ENCODE results near the gene MED1. TPM values are rescaled to one million over a fixed set of nuclear protein-coding genes. Genes with fewer than 3 reads are reported as not detected.

The MED1 gene
- total RNA-seq, 1 donor from 2014 or later: 41.6 TPM

DNA sequence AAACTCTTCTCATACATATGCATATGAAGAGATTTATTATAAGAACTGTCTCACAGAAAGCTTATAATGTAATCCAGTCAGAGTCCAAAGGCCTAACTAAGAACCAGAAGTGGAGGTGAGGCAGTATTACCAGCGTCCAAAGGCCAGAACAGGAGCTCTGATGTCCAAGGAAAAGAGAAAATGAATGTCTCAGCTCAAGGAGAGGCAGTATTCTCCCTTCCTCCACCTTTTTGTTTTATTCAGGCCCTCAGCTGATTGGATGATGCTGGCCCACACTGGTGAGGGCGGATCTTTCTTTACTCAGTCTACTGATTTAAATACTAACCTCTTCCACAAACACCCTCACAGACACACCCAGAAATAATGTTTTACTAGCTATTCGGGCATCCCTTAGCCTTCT, 93.1 kb downstream of the MED1 start:
- Mint-ChIP-seq H3K4me1 (ENCODE audit: low read depth) (peaks cover 7% of the 10 kb centered on the region), H3K9me3 (ENCODE audit: low read depth) (no peaks in the 10 kb centered on the region), H3K27ac (no peak overlapping the region), H3K4me3 (ENCODE audit: low read depth) (no peak overlapping the region), H3K36me3 (ENCODE audit: insufficient read depth) (no peaks in the 10 kb centered on the region), H3K27me3 (no peaks in the 10 kb centered on the region)
- no peak for DNase-seq (ENCODE audit: low spot score, unreplicated experiment)
- TF ChIP-seq, protein P1, sequence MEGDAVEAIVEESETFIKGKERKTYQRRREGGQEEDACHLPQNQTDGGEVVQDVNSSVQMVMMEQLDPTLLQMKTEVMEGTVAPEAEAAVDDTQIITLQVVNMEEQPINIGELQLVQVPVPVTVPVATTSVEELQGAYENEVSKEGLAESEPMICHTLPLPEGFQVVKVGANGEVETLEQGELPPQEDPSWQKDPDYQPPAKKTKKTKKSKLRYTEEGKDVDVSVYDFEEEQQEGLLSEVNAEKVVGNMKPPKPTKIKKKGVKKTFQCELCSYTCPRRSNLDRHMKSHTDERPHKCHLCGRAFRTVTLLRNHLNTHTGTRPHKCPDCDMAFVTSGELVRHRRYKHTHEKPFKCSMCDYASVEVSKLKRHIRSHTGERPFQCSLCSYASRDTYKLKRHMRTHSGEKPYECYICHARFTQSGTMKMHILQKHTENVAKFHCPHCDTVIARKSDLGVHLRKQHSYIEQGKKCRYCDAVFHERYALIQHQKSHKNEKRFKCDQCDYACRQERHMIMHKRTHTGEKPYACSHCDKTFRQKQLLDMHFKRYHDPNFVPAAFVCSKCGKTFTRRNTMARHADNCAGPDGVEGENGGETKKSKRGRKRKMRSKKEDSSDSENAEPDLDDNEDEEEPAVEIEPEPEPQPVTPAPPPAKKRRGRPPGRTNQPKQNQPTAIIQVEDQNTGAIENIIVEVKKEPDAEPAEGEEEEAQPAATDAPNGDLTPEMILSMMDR (IDR thresholded peaks at IDR 0.05; ENCODE audit: unreplicated experiment): no peak

DNA sequence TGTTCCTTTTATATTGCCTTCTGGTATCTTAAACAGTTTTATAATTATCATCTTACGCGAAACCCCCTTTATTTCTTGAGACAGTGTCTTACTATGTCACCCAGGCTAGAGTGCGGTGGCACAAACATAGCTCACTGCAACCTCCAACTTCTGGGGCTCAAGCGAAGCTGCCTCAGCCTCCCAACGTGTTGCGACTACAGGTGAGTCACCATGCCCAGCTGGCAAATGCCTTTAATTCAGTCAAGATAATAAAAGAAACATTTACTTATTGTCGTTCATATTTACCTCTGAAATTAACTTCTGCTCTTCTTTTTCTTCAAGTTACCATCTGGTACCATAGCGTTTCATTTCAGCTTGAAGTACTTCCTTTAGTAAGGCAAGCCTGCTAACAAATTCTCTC, 93.6 kb downstream of the MED1 start:
- Mint-ChIP-seq H3K36me3 (ENCODE audit: insufficient read depth) (no peaks in the 10 kb centered on the region), H3K4me1 (ENCODE audit: low read depth) (peaks cover 7% of the 10 kb centered on the region), H3K9me3 (ENCODE audit: low read depth) (no peaks in the 10 kb centered on the region), H3K27ac (peak overlapping the region; percentile 67), H3K4me3 (ENCODE audit: low read depth) (no peak overlapping the region), H3K27me3 (no peaks in the 10 kb centered on the region)
- no peak for DNase-seq (ENCODE audit: low spot score, unreplicated experiment)
- TF ChIP-seq, protein P1 (IDR thresholded peaks at IDR 0.05; ENCODE audit: unreplicated experiment): no peak

Other genes with a start within 250 kb of the MED1 start
- gene STAC2, start 225.3 kb downstream of the MED1 start, total RNA-seq: not detected in 2 replicates
- 21.7 and 26.8 TPM in 2 replicates for gene FBXL20, start 49.6 kb downstream of the MED1 start, total RNA-seq
- 81.5 and 86.8 TPM in 2 replicates for gene CDK12, start 10.2 kb upstream of the MED1 start, total RNA-seq
- gene NEUROD2, start 156.7 kb upstream of the MED1 start, total RNA-seq: not detected in 2 replicates
- 0.89 TPM in 1 of 2 replicates, not detected in the other for gene PPP1R1B, start 175.7 kb upstream of the MED1 start, total RNA-seq
- gene STARD3, start 185.9 kb upstream of the MED1 start, total RNA-seq: 57.0 and 62.5 TPM in 2 replicates
- gene TCAP, start 214.1 kb upstream of the MED1 start, total RNA-seq: 1.8 and 2.7 TPM in 2 replicates
- gene PNMT, start 217.2 kb upstream of the MED1 start, total RNA-seq: 2.5 and 3.1 TPM in 2 replicates
- gene PGAP3, start 236.8 kb upstream of the MED1 start, total RNA-seq: 38.7 and 40.1 TPM in 2 replicates
- 136 and 152 TPM in 2 replicates for gene ERBB2, start 248.8 kb upstream of the MED1 start, total RNA-seq

Measured in progenitor cell of endocrine pancreas (in vitro differentiated cells).